SJSA1 (cell line): ENCODE data around the gene SRRM3. TPM values are rescaled to one million over a fixed set of nuclear protein-coding genes. Genes with fewer than 3 reads are reported as not detected.
"Not testable (repeated sequence)": the region's sequence is repeated elsewhere in the genome, so short reads cannot be mapped to it uniquely, and the experiment has no call there.

Source experiments
- DNase-seq, 2 experiments: peaks; one replicate each; pipeline ENCODE4 v3.0.0-alpha.2; 2015 to 2020; ENCODE audit warnings: low spot score in 2 of 2, low read depth in 1 of 2
- H3K27ac ChIP-seq: fragments of 250-450 bp; sonication (Bioruptor Pico); 2 replicates; pipeline ENCODE4 v1.5.1; 2020; ENCODE audit warnings: mild to moderate bottlenecking, moderate library complexity
- H3K27me3 ChIP-seq: fragments of 250-450 bp; sonication (Bioruptor Pico); replicated peaks from 2 replicates; pipeline ENCODE4 v1.5.1; 2020; ENCODE audit warnings: mild to moderate bottlenecking, moderate library complexity
- H3K36me3 ChIP-seq: fragments of 250-450 bp; sonication (Bioruptor Pico); 2 replicates; pipeline ENCODE4 v1.5.1; 2020; ENCODE audit warnings: mild to moderate bottlenecking
- H3K4me1 ChIP-seq: fragments of 250-450 bp; sonication (Bioruptor Pico); replicated peaks from 2 replicates; pipeline ENCODE4 v1.6.1; 2021; ENCODE audit warnings: mild to moderate bottlenecking
- H3K4me3 ChIP-seq: fragments of 250-450 bp; sonication (Bioruptor Pico); 2 replicates; pipeline ENCODE4 v1.5.1; 2020; ENCODE audit warnings: mild to moderate bottlenecking
- H3K9me3 ChIP-seq: fragments of 250-450 bp; sonication (Bioruptor Pico); replicated peaks from 2 replicates; pipeline ENCODE4 v1.5.1; 2020; ENCODE audit warnings: mild to moderate bottlenecking
- total RNA-seq: library from RNA; depleted of rRNA; stranded (reverse); fragments of >200 nt; shearing (Covaris generic); gene quantifications from 2 replicates; pipeline ENCODE4 v1.2.3, GENCODE V29; 2014

The SRRM3 gene
- total RNA-seq, 1 experiment from 2014 or later = 0.24 TPM

GRCh38 chr7:76269895-76270294 lies 68.2 kb downstream of the SRRM3 start:
- no peaks in the 10 kb centered on the region for H3K36me3 ChIP-seq
- no peak overlapping the region for H3K4me3 ChIP-seq
- H3K27me3 ChIP-seq = peaks cover 24% of the 10 kb centered on the region
- H3K4me1 ChIP-seq = peaks cover 10% of the 10 kb centered on the region; the same call in 1 of the 2 replicates
- no peak overlapping the region for H3K27ac ChIP-seq
- H3K9me3 ChIP-seq = no peaks in the 10 kb centered on the region
- DNase-seq = no peak

DNA sequence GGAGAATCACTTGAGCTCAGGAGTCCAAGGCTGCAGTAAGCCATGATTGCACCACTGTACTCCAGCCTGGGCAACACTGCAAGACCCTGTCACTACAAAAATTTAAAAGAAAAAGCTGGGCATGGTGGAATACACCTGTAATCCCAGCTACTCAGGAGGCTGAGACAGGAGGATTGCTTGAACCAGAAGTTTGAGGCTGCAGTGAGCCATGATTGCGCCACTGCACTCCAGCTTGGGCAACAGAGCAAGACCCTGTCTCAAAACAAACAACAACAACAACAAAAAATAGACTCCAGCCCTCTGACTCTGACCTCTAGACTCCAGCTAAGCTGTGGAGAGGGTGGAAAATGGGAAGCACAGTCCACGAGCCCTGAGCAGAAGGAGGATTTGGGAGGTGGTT lies 69.7 kb downstream of the SRRM3 start:
- H3K27ac ChIP-seq, H3K36me3 ChIP-seq, H3K4me3 ChIP-seq, DNase-seq, H3K9me3 ChIP-seq: not testable (repeated sequence)
- H3K4me1 ChIP-seq = peaks cover 10% of the 10 kb centered on the region; the same call in 1 of the 2 replicates
- peaks cover 24% of the 10 kb centered on the region for H3K27me3 ChIP-seq

DNA sequence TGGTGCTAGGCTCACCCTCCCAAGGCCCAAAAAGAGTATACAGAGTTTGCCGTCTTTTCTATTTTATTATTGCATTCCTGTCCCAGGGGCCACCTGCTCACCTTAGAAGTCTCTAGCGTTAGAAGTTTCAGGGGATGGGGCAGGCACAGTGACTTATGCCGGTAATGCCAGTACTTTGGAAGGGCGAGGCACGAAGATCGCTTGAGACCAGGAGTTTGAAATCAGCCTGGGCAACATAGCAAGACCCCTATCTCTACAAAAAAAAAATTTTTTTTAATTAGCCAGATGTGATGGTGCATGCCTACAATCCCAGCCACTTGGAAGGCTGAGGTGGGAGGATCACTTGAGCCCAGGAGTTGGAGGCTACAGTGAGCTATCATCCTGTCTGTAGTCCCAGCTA lies 70.4 kb downstream of the SRRM3 start:
- Histone ChIP-seq H3K36me3 (no peaks in the 10 kb centered on the region), H3K4me1 (peaks cover 6% of the 10 kb centered on the region; the same call in 1 of the 2 replicates), H3K4me3 (no peak overlapping the region), H3K9me3 (no peaks in the 10 kb centered on the region), H3K27ac (no peak overlapping the region), H3K27me3 (peaks cover 18% of the 10 kb centered on the region)
- DNase-seq = no peak

DNA sequence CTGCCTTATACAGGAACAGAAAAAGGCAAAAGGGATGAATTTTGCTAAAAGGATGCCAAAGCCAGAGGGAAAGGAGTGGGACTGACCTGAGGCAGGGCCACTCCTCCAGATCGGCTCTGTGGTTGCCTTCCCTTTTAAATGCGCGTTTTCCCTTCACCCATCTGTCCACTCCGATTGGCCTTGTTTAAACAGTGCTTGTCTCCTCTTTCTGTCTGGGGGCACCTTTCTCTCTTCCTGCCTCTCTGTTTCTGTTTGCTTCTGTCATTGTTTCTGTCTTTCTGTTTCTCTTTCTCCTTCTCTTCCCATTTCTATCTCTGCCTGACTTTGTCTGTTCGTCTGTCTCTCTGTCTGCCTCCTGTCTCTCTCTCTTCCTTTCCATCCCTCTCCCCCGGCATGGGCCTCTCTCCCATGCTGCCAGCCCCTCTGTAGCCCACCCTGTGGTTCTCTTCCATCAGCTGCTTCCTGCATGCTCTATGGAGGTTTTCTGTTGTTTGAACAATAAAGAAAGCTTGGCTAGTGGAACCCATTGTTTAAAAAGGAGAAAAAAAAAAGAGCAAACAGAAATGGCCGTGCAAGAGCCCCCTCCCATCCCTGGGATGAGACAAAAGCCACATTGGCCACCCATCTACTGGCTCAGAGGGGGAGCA lies 71.3 kb downstream of the SRRM3 start:
- no peak for DNase-seq
- Histone ChIP-seq H3K4me3 (no peak overlapping the region), H3K9me3 (no peaks in the 10 kb centered on the region), H3K4me1 (0 out of 2 replicates have a peak, but pooled peaks cover 5% of the 10 kb centered on the region), H3K36me3 (no peaks in the 10 kb centered on the region), H3K27ac (no peak overlapping the region), H3K27me3 (peaks cover 13% of the 10 kb centered on the region)

- Histone ChIP-seq H3K4me3 (no peak overlapping the region), H3K4me1 (0 out of 2 replicates have a peak, but pooled peaks cover 5% of the 10 kb centered on the region), H3K9me3 (no peaks in the 10 kb centered on the region), H3K27me3 (peaks cover 12% of the 10 kb centered on the region), H3K27ac (no peak overlapping the region), H3K36me3 (no peaks in the 10 kb centered on the region)
- no peak for DNase-seq
Observed at GRCh38 chr7:76273503-76273902, 71.8 kb downstream of the SRRM3 start.

DNA sequence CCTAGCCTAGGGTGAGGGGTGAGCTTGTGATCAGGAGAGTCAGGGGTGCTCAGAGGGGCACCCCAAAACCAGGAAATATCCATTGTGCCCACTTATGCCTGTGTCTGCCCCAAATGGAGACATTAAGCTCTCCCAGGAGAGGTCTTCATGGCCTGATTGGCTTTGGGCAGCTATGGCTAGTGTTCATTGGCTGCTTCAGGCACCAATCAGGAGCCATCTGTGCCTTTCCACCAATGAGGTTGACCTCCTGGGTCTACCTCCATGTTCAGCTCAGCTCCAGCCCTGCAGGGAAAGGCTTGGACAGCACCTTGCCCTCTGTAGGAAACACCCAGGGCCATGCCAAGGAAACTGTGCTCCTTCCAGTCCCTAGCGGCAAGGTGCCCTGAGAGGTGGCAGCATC lies 76.8 kb downstream of the SRRM3 start:
- no peak for DNase-seq
- Histone ChIP-seq H3K9me3 (no peaks in the 10 kb centered on the region), H3K4me1 (peaks cover 9% of the 10 kb centered on the region), H3K36me3 (no peaks in the 10 kb centered on the region), H3K27ac (no peak overlapping the region), H3K27me3 (peaks cover 15% of the 10 kb centered on the region), H3K4me3 (no peak overlapping the region)

- no peaks in the 10 kb centered on the region for H3K36me3 ChIP-seq
- peaks cover 25% of the 10 kb centered on the region for H3K27me3 ChIP-seq
- H3K4me1 ChIP-seq = peaks cover 9% of the 10 kb centered on the region
- H3K27ac ChIP-seq = no peak overlapping the region
- H3K4me3 ChIP-seq = no peak overlapping the region
- DNase-seq = no peak
- no peaks in the 10 kb centered on the region for H3K9me3 ChIP-seq
Observed at GRCh38 chr7:76280408-76280807, 78.7 kb downstream of the SRRM3 start.

DNA sequence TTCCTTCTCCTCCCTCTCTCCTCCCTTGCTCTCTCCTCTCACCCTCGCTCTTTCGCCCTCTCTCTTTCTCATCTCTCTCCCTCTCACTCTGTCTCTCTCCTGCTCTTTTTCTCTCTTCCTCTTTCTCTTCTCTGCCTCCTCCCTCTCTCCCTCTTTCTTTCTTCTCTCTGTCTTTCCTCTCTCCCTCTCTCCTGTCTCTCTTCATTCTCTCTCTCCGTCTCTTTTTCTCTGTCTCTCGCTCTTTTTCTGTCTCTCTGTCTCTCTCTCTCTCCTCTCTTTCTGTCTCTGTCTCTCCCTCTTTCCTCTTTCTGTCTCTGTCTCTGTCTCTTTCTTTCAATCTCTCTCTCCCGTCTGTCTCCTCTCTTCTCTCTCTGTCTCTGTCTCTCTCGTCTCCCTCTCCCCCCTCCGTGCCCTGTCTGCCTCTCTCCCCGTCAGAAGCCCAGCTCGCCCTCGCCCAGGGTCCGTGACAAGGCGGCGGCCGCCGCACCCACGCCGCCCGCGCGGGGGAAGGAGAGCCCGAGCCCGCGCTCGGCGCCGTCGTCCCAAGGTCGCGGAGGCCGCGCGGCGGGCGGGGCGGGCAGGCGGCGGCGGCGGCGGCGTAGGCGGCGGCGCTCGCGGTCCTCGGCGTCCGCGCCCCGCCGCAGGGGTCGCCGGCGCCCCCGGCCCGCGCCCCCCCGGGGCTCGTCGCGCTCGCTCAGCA lies 79.5 kb downstream of the SRRM3 start:
- DNase-seq = no peak
- Histone ChIP-seq H3K4me3 (peak overlapping the region; percentile 22), H3K36me3 (no peaks in the 10 kb centered on the region), H3K4me1 (peaks cover 9% of the 10 kb centered on the region), H3K27ac (no peak overlapping the region), H3K9me3 (no peaks in the 10 kb centered on the region), H3K27me3 (peaks cover 25% of the 10 kb centered on the region)

- no peak for DNase-seq
- H3K27ac ChIP-seq = no peak overlapping the region
- no peaks in the 10 kb centered on the region for H3K36me3 ChIP-seq
- peaks cover 25% of the 10 kb centered on the region for H3K27me3 ChIP-seq
- no peaks in the 10 kb centered on the region for H3K9me3 ChIP-seq
- peak overlapping the region; percentile 22; the same call in 1 of the 2 replicates for H3K4me3 ChIP-seq
- H3K4me1 ChIP-seq = peaks cover 9% of the 10 kb centered on the region
Observed at GRCh38 chr7:76281706-76282343, 80.1 kb downstream of the SRRM3 start.

DNA sequence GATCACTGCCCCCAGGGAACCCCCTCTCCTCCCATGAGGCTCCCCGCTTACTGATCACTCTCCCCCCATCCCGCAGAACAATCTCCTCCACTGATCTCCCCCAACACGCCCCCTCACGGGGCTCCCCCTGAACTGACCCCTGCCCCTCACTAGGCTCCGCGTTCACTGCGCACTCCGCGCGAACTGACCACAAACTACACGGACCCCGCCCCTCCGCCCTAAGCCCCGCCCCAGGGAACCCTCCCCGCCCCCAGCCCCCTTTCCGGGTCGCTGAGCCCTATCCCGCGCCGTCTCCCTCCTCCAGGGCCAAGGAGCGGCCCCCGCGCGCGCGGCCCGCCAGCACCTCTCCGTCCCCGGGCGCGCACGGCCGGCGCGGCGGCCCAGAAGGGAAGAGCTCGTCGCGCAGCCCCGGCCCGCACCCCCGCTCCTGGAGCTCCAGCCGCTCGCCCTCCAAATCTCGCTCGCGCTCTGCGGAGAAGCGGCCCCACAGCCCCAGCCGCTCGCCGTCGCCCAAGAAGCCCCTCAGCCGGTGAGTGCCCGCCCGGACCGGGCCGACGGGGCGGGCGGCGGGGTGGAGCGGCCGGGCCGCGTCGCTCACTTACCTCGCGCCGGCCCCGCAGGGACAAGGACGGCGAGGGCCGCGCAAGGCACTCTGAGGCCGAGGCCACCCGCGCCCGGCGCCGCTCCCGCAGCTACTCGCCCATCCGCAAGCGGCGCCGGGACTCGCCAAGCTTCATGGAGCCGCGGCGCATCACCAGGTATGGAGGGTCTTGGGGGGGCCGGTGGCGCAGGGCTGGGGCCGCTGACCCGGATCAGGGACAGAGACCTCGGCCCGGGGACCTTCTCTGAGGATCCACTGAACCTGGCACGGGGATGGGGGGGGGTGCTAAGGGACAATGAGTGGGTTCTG lies 80.9 kb downstream of the SRRM3 start:
- Histone ChIP-seq H3K4me1 (peaks cover 9% of the 10 kb centered on the region), H3K9me3 (no peaks in the 10 kb centered on the region), H3K4me3 (peak overlapping the region; percentile 32), H3K36me3 (no peaks in the 10 kb centered on the region), H3K27ac (no peak overlapping the region), H3K27me3 (peaks cover 25% of the 10 kb centered on the region)
- DNase-seq = no peak

DNA sequence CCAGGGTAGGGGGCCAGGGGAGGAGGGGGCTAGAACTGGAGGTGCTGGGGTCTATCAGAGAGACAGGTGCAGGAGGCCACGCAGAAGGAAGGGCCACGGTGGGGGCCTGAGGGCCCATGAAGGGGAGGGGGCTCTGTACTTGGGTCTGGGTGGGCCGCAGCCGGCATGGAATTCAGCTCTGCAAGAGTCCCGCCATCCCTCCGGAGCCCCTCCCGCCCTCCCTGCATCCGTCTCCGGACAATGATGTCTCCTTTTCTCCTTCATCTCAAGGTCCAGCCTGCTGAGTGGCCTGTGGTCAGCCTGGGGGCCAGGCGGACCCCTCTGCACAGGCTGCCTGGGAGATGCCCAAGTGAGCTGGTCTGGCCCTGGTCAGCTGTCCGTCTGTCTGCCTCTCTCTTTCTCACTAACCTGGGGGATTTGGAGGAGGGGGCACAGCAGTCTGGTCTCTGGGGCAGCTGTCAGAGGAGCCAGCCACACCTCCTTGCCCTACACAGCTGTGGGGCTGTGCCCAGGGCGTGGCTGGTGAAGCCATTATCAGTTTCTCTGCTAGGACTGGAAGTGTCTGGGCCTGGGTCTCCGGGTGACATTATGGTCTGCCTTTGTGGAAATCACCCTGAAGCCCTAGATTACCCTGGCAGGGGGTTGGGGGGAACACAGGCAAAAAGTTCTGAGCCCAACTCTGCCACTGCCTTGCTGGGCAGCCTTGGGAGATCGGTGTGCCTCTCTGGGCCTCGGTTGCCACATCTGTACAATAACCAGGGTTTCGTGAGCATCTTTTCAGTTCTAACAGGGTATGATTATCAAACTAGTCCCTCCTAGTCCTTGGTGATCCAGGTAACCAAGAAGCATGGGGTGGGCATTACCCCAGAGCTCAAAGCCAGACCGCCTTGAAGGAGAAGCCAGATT lies 81.8 kb downstream of the SRRM3 start:
- no peak overlapping the region for H3K4me3 ChIP-seq
- no peak for DNase-seq
- H3K9me3 ChIP-seq = no peaks in the 10 kb centered on the region
- H3K36me3 ChIP-seq = no peaks in the 10 kb centered on the region
- no peak overlapping the region for H3K27ac ChIP-seq
- H3K4me1 ChIP-seq = peaks cover 9% of the 10 kb centered on the region
- H3K27me3 ChIP-seq = peaks cover 25% of the 10 kb centered on the region

DNA sequence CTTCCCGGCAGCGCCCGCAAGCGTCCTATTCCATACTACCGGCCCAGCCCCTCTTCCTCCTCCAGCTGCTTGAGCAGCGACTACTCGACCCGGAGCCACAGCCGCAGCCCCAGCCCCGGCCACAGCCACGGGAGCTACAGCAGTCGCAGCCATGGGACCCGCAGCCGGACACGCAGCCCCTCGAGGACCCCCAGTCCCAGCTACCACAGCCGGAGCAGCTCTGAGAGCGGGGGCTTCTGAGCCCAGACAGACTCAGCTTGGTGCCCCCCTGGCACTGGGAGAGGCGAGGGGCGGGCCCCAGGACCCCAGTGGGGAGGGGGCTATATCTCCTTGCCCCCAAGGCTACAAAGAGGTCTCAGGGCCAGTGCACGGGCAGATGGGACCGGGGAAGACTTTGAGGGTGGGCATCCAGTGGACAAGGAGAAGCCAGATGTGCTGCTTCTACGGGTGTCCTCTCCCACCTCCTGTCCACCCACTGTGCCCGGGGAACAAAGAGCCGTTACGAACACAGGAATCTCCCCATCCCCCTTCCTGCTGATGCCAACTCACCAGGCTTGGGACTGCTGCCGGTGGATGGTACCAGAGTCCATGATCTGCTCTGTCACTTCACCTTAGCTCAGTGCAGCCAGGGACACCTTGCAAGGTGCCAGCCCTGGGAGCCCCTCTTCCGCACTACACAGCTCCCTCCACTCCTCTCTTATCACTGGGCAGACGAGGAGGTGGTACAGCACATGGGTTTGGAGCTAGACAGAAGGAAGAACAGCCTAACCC lies 84.1 kb downstream of the SRRM3 start:
- H3K4me3 ChIP-seq = no peak overlapping the region
- no peaks in the 10 kb centered on the region for H3K36me3 ChIP-seq
- H3K27me3 ChIP-seq = peaks cover 25% of the 10 kb centered on the region
- H3K27ac ChIP-seq = no peak overlapping the region
- peaks cover 18% of the 10 kb centered on the region for H3K4me1 ChIP-seq
- H3K9me3 ChIP-seq = no peaks in the 10 kb centered on the region
- no peak for DNase-seq
